ENCODE data around the gene LTF.
"Not testable (repeated sequence)": the region's sequence is repeated elsewhere in the genome, so short reads cannot be mapped to it uniquely, and the experiment has no call there.

The LTF gene

DNA sequence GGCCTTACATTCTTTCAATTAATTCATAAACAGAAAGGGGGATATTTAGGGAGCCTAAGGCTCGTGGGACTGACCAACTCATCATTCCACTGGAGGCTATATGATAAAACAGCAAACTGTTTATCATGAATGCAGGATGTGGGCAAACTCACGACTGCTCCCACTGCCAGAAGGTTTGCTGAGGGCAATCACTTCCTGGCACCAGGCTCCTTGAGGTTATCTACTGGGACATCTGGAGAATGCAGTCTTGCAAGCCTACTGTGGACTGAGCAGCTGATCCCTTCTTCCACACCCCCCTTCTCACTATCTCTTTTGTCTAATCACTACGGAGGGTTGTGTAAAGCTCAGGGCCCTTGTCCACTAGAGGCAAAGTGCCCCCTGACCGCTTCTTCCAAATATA lies 31.6 kb downstream of the LTF start:
- not testable (repeated sequence) for H3K27me3 ChIP-seq (ENCODE audit: control insufficient read depth, insufficient read depth, low read length); H3K4me3 ChIP-seq (ENCODE audit: low read depth, low read length); H3K36me3 ChIP-seq (ENCODE audit: control insufficient read depth, insufficient read depth, low read length); H3K9me3 ChIP-seq (ENCODE audit: control insufficient read depth, insufficient read depth, low read length); H3K27ac ChIP-seq (ENCODE audit: low read depth, low read length); H3K4me1 ChIP-seq (ENCODE audit: control insufficient read depth, insufficient read depth, low read length); H3K9ac ChIP-seq (ENCODE audit: low read depth, low read length)

DNA sequence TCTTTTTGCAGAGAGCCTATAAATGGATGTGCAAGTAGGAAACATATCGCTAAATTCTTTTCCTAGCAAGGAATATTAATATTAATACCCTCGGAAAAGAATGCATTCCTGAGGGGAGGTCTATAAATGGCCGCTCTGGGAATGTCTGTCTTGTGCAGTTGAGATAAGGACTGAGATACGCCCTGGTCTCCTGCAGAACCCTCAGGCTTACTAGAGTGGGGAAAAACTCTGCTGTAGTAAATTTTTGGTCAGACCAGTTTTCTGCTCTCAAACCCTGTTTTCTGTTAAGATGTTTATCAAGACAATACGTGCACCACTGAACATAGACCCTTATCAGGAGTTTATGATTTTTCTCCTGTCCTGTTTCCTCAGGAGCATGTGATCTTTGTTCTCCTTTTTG lies 32.8 kb downstream of the LTF start:
- not testable (repeated sequence) for H3K27me3 ChIP-seq (ENCODE audit: control insufficient read depth, insufficient read depth, low read length); H3K27ac ChIP-seq (ENCODE audit: low read depth, low read length); H3K4me3 ChIP-seq (ENCODE audit: low read depth, low read length); H3K4me1 ChIP-seq (ENCODE audit: control insufficient read depth, insufficient read depth, low read length); H3K9ac ChIP-seq (ENCODE audit: low read depth, low read length); H3K36me3 ChIP-seq (ENCODE audit: control insufficient read depth, insufficient read depth, low read length); H3K9me3 ChIP-seq (ENCODE audit: control insufficient read depth, insufficient read depth, low read length)

DNA sequence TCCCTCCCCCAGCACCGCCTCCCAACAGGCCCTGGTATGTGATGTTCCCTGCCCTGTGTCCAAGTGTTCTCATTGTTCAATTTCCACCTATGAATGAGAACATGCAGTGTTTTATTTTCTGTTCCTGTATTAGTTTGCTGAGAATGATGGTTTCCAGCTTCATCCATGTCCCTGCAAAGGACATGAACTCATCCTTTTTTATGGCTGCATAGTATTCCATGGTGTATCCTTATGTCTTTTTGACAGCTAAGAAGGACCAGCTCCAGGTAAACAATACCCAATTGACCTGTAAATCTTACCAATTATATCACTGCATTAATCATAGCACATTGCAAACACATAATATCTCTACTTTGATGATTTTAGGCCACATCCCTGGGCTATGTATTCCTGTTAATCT lies 33.8 kb downstream of the LTF start:
- H3K27ac ChIP-seq (ENCODE audit: low read depth, low read length); H3K27me3 ChIP-seq (ENCODE audit: control insufficient read depth, insufficient read depth, low read length); H3K4me3 ChIP-seq (ENCODE audit: low read depth, low read length); H3K9ac ChIP-seq (ENCODE audit: low read depth, low read length); H3K4me1 ChIP-seq (ENCODE audit: control insufficient read depth, insufficient read depth, low read length); H3K9me3 ChIP-seq (ENCODE audit: control insufficient read depth, insufficient read depth, low read length); H3K36me3 ChIP-seq (ENCODE audit: control insufficient read depth, insufficient read depth, low read length): not testable (repeated sequence)

DNA sequence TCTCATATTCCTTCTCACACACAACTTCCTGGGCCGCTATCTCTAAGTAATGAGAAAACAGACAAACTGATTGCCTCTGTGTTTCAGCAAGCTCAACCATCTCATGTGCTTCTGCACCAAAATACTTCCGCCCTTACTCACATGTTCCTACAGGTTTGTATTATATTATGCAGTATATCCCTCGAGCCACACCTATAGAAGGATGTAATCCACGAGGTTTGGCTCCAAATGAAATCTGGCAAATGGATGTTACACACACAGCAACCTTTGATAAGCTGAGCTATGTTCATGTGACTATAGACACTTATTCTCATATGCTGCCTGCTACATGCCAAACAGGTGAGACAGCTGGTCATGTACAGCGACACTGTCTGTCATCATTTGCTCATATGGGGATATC lies 35.0 kb downstream of the LTF start:
- no peak overlapping the region for H3K4me3 ChIP-seq (ENCODE audit: low read depth, low read length)
- no peak overlapping the region for H3K9ac ChIP-seq (ENCODE audit: low read depth, low read length)
- H3K36me3 ChIP-seq (ENCODE audit: control insufficient read depth, insufficient read depth, low read length): no peaks in the 10 kb centered on the region
- H3K27me3 ChIP-seq (ENCODE audit: control insufficient read depth, insufficient read depth, low read length): no peaks in the 10 kb centered on the region
- H3K9me3 ChIP-seq (ENCODE audit: control insufficient read depth, insufficient read depth, low read length): 0 out of 2 replicates have a peak, but pooled peaks cover 3% of the 10 kb centered on the region
- H3K27ac ChIP-seq (ENCODE audit: low read depth, low read length): no peak overlapping the region
- no peaks in the 10 kb centered on the region for H3K4me1 ChIP-seq (ENCODE audit: control insufficient read depth, insufficient read depth, low read length)

DNA sequence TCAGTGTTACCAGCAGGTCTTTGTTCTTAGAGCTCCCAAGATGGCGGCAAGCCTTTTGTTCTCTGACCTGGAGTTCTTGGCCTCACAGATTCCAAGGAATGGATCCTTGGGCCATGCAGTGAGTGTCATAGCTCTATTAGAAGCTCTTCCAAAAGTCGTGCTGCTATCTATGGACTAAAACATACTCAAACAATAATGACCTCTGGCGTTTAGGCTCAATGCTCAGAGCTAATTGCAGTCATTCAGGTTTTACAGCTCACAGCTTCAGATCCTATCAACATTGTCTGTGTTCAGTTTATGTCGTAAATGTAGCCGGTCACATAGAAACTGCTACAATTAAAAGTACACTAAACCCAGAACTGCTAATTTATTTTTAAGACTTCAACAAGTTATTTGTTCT lies 35.5 kb downstream of the LTF start:
- H3K9ac ChIP-seq (ENCODE audit: low read depth, low read length): no peak overlapping the region

DNA sequence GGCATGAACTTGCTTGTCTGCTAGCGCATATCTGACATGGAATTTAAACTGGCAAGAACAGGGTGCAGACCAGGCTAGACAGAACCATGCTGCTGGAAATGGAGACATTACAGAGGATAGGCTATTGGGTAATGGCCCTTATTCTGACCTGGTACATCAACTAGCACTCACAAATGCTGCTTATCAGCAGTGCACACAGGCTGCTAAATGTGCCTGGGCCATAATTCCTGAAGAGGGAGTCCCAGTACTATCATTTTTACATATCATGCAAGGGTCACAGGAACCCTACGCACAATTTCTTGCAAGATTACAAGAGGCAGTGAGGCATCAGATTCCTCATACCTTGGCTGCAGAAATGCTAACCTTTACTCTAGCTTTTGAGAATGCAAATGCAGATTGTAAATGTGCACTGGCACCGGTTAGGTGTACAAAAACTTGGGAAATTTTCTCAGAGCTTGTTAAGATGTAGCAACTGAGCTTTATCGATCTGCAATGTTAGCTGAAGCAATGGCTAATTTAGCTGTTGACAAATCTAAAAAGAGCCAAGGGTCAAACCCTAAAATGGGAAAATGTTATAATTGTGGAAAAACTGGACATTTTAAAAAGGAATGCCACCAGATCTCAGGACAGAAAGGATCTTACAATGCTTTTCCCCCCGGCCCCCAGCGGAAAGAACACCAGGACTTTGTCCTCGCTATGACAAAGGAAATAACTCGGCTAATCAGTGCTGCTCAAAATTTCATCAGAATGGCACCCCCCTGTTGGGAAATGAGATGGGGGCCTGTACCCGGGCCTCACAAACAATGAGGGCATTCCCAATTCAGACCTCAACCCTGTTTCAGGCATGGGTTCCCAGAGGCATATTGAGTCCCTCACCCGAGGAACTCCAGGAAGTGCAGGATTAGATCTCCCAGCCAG lies 36.5 kb downstream of the LTF start:
- Histone ChIP-seq H3K27ac (ENCODE audit: low read depth, low read length) (no peak overlapping the region), H3K36me3 (ENCODE audit: control insufficient read depth, insufficient read depth, low read length) (no peaks in the 10 kb centered on the region), H3K4me3 (ENCODE audit: low read depth, low read length) (no peak overlapping the region), H3K27me3 (ENCODE audit: control insufficient read depth, insufficient read depth, low read length) (no peaks in the 10 kb centered on the region), H3K4me1 (ENCODE audit: control insufficient read depth, insufficient read depth, low read length) (no peaks in the 10 kb centered on the region), H3K9me3 (ENCODE audit: control insufficient read depth, insufficient read depth, low read length) (0 out of 2 replicates have a peak, but pooled peaks cover 3% of the 10 kb centered on the region), H3K9ac (ENCODE audit: low read depth, low read length) (no peak overlapping the region)

More for the DNA sequence above, 35.5 kb downstream of the LTF start:
- H3K9me3 ChIP-seq (ENCODE audit: control insufficient read depth, insufficient read depth, low read length): 0 out of 2 replicates have a peak, but pooled peaks cover 3% of the 10 kb centered on the region
- no peaks in the 10 kb centered on the region for H3K27me3 ChIP-seq (ENCODE audit: control insufficient read depth, insufficient read depth, low read length)
- no peak overlapping the region for H3K4me3 ChIP-seq (ENCODE audit: low read depth, low read length)
- H3K36me3 ChIP-seq (ENCODE audit: control insufficient read depth, insufficient read depth, low read length): no peaks in the 10 kb centered on the region
- no peak overlapping the region for H3K27ac ChIP-seq (ENCODE audit: low read depth, low read length)
- H3K4me1 ChIP-seq (ENCODE audit: control insufficient read depth, insufficient read depth, low read length): no peaks in the 10 kb centered on the region

DNA sequence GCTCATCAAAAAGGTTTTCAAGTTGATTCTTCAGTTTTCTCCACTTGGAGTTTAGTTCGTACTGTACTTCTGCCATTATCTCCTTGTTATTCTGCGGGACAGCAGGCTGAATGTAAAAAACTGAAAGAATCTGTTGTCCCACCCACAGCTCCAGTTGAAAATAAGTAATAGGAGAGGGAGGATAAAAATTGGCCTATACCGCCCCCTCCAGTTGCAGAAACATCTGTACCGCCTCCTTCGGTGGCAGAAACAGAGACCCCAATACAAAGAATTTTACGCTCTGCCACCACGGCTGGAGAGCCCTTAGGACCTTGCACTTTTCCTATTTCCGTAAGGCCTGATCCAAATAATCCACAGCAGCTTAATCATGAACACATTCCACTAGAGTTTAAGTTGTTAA lies 37.3 kb downstream of the LTF start:
- not testable (repeated sequence) for H3K4me1 ChIP-seq (ENCODE audit: control insufficient read depth, insufficient read depth, low read length); H3K27ac ChIP-seq (ENCODE audit: low read depth, low read length)

DNA sequence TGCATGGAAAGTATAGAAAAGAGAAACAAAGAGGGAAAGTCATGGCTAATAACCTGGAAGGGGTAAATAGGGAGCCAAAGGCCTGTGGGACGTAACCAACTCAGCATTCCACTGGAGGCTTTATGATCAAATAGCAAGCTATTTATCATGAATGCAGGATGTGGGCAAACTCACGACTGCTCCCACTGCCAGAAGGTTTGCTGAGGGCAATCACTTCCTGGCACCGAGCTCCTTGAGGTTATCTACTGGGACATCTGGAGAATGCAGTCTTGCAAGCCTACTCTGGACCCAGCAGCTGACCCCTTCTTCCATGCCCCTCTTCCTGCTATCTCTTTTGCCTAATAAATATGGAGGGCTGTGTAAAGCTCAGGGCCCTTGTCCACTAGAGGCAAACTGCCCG lies 38.2 kb downstream of the LTF start:
- H3K4me1 ChIP-seq (ENCODE audit: control insufficient read depth, insufficient read depth, low read length); H3K36me3 ChIP-seq (ENCODE audit: control insufficient read depth, insufficient read depth, low read length); H3K4me3 ChIP-seq (ENCODE audit: low read depth, low read length); H3K9me3 ChIP-seq (ENCODE audit: control insufficient read depth, insufficient read depth, low read length); H3K27me3 ChIP-seq (ENCODE audit: control insufficient read depth, insufficient read depth, low read length); H3K9ac ChIP-seq (ENCODE audit: low read depth, low read length); H3K27ac ChIP-seq (ENCODE audit: low read depth, low read length): not testable (repeated sequence)

More for the DNA sequence above, 37.3 kb downstream of the LTF start:
- not testable (repeated sequence) for H3K27me3 ChIP-seq (ENCODE audit: control insufficient read depth, insufficient read depth, low read length); H3K36me3 ChIP-seq (ENCODE audit: control insufficient read depth, insufficient read depth, low read length); H3K4me3 ChIP-seq (ENCODE audit: low read depth, low read length); H3K9me3 ChIP-seq (ENCODE audit: control insufficient read depth, insufficient read depth, low read length); H3K9ac ChIP-seq (ENCODE audit: low read depth, low read length)

DNA sequence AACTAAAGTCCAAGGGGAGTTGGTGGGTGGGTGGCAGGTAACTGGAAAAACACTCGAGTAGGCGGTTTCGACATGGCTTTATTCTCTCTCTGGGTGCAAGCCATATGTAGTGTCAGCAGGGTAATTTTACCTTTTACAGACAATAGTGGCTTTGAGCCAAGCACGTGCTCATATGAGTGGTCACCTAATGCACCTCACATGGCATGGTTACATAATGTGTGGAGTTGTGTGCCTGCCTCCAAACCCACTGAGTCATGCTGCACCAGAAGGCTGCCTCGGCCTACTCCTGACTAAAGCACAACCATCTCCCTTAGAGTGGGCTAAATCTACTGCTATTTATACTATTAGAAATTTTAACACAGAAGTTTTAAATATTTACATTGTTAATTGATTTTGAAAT lies 41.1 kb downstream of the LTF start:
- H3K27ac ChIP-seq (ENCODE audit: low read depth, low read length): no peak overlapping the region
- H3K4me3 ChIP-seq (ENCODE audit: low read depth, low read length): no peak overlapping the region
- peaks cover 3% of the 10 kb centered on the region; the same call in 1 of the 2 replicates for H3K4me1 ChIP-seq (ENCODE audit: control insufficient read depth, insufficient read depth, low read length)
- H3K9me3 ChIP-seq (ENCODE audit: control insufficient read depth, insufficient read depth, low read length): no peaks in the 10 kb centered on the region
- H3K27me3 ChIP-seq (ENCODE audit: control insufficient read depth, insufficient read depth, low read length): no peaks in the 10 kb centered on the region
- H3K36me3 ChIP-seq (ENCODE audit: control insufficient read depth, insufficient read depth, low read length): no peaks in the 10 kb centered on the region
- no peak overlapping the region for H3K9ac ChIP-seq (ENCODE audit: low read depth, low read length)

DNA sequence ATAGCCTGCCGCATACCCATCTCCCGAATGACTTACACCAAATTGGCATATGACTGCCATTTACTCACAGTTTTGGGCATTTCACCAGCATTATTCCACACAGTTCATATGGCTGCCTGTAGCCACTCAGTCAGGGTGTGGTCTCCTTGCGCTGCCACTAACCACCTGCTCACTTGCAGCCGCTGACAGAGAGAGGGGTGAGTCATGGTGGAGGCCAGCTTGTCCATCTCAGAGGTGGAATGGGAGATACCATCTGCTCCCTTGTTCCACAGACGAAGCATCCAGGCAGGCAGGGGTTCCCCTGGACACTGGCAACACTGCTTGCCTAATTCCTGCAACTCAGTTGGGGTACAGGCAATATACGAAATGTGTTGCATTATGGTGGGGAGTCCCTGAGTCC lies 42.1 kb downstream of the LTF start:
- no peak overlapping the region for H3K27ac ChIP-seq (ENCODE audit: low read depth, low read length)
- no peaks in the 10 kb centered on the region for H3K27me3 ChIP-seq (ENCODE audit: control insufficient read depth, insufficient read depth, low read length)
- no peaks in the 10 kb centered on the region for H3K9me3 ChIP-seq (ENCODE audit: control insufficient read depth, insufficient read depth, low read length)
- H3K9ac ChIP-seq (ENCODE audit: low read depth, low read length): no peak overlapping the region
- no peak overlapping the region for H3K4me3 ChIP-seq (ENCODE audit: low read depth, low read length)
- peaks cover 11% of the 10 kb centered on the region; the same call in 1 of the 2 replicates for H3K4me1 ChIP-seq (ENCODE audit: control insufficient read depth, insufficient read depth, low read length)
- H3K36me3 ChIP-seq (ENCODE audit: control insufficient read depth, insufficient read depth, low read length): no peaks in the 10 kb centered on the region

DNA sequence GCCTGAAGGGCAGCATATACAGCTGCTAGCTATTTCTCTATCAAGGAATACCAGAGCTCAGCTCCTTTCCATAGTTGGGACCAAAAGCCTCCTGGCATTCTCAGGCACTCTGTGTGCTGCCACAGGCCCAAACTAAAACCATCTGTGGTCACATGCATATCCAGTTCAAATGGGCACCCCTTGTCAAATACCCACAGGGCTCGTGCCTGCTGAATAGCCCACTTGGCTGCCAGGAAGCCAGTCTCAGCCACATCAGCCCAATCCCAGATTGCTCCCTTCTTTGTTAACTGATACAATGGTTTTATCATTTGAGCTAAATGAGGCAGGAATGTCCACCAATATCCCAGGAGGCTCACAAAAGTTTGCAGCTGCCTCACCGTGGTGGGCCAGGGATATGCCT lies 43.8 kb downstream of the LTF start:
- H3K4me1 ChIP-seq (ENCODE audit: control insufficient read depth, insufficient read depth, low read length): peaks cover 11% of the 10 kb centered on the region; the same call in 1 of the 2 replicates
- no peaks in the 10 kb centered on the region for H3K27me3 ChIP-seq (ENCODE audit: control insufficient read depth, insufficient read depth, low read length)
- H3K9me3 ChIP-seq (ENCODE audit: control insufficient read depth, insufficient read depth, low read length): no peaks in the 10 kb centered on the region
- H3K36me3 ChIP-seq (ENCODE audit: control insufficient read depth, insufficient read depth, low read length): no peaks in the 10 kb centered on the region
- no peak overlapping the region for H3K9ac ChIP-seq (ENCODE audit: low read depth, low read length)
- H3K4me3 ChIP-seq (ENCODE audit: low read depth, low read length): no peak overlapping the region
- H3K27ac ChIP-seq (ENCODE audit: low read depth, low read length): no peak overlapping the region
